Right lobe of liver (tissue), 6 donors: ENCODE results near the gene STPG2. TPM values are rescaled to one million over a fixed set of nuclear protein-coding genes. Genes with fewer than 3 reads are reported as not detected.
A peak's percentile ranks its signal among the peaks of the same experiment; 100 is the strongest.

Experiments used
- ATAC-seq, 4 donors: fragments of 200-7000 bp; cut with Tn5 transposase; one replicate each; pipeline ENCODE4 v1.9.1; 2020; ENCODE audit warnings: mild to moderate bottlenecking in 4 of 4, moderate library complexity in 4 of 4
- DNase-seq, 3 donors: peaks; one replicate each; pipeline ENCODE4 v3.0.0-alpha.2; 2020
- H3K27ac ChIP-seq, 3 donors: fragments of 200-600 bp; one replicate each; pipeline ENCODE4 v1.8.0; 2022
- H3K27me3 ChIP-seq, 2 donors: fragments of 200-600 bp; one replicate each; pipeline ENCODE4 v1.8.0; 2022
- H3K36me3 ChIP-seq, 4 donors: fragments of 200-600 bp; sonication (generic) in 1 of 4; one replicate each; pipeline versions ENCODE4 v1.5.1 to v1.8.0; 2017 to 2022; ENCODE audit warnings: control low read depth in 1 of 4
- H3K4me1 ChIP-seq, 4 donors: fragments of 200-600 bp; sonication (generic) in 1 of 4; one replicate each; pipeline versions ENCODE4 v1.5.1 to v1.8.0; 2017 to 2022; ENCODE audit warnings: control low read depth in 1 of 4
- H3K4me3 ChIP-seq, 3 donors: fragments of 200-600 bp; one replicate each; pipeline ENCODE4 v1.8.0; 2022
- H3K9me3 ChIP-seq, 4 donors: fragments of 200-600 bp; sonication (generic) in 1 of 4; one replicate each; pipeline versions ENCODE4 v1.5.1 to v1.8.0; 2017 to 2022; ENCODE audit warnings: control low read depth in 1 of 4
- POLR2A ChIP-seq: fragments of 450-650 bp; IDR thresholded peaks from one replicate; pipeline ENCODE4 v1.6.1; 2017; ENCODE audit warnings: antibody characterized with exemption, mild to moderate bottlenecking
- WGBS: methylation state at CpG from one replicate; pipeline ENCODE4 v1.1.6; 2018; ENCODE audit warnings: low coverage, low lambda C conversion rate; ENCODE audit not compliant: insufficient coverage; ENCODE audit errors: missing lambda C conversion rate; 5-methylcytosine and 5-hydroxymethylcytosine counted together
- intact Hi-C, 2 donors: fragments of 100-400 bp; cut with DNase I; formaldehyde crosslinking; loops; one replicate each; pipeline versions ENCODE4 v1.11.2 to v1.14.1; 2022
- total RNA-seq, 6 experiments: library from RNA; depleted of rRNA in 2 of 6; stranded (reverse); fragments of >200 nt in 2 of 6; fragmentation: NEBNext Ultra II Directional in 3 of 6; extraction: Animal tissue kit (Norgen Biotek cat#: 25700) in 3 of 6; gene quantifications; one replicate each; pipeline versions ENCODE4 v1.1.0 to v1.2.4, GENCODE V29; 2016 to 2023
- TF ChIP-seq, protein P1 (sequence below), 4 donors: fragments of 200-600 bp in 3 of 4; fragments of 450-650 bp in 1 of 4; IDR thresholded peaks; one replicate each; pipeline versions ENCODE4 v1.5.1 to v1.8.0; 2016 to 2022; ENCODE audit warnings: antibody characterized with exemption in 4 of 4, mild to moderate bottlenecking in 2 of 4
- donor health status: DM: no; HTN: yes; CAD: no.
- donor health status: DM: no; HTN: no; CAD: no.
- donor health status: DM: no; HTN: no; CAD: no.
- donor health status: DM: no; HTN: yes; CAD: no.
- donor health status: DM: no; HTN: yes; CAD: no.

The STPG2 gene
- total RNA-seq, 6 experiments from 2014 or later, result 0.25 to 0.46 (median 0.40) TPM; not detected in 2

DNA sequence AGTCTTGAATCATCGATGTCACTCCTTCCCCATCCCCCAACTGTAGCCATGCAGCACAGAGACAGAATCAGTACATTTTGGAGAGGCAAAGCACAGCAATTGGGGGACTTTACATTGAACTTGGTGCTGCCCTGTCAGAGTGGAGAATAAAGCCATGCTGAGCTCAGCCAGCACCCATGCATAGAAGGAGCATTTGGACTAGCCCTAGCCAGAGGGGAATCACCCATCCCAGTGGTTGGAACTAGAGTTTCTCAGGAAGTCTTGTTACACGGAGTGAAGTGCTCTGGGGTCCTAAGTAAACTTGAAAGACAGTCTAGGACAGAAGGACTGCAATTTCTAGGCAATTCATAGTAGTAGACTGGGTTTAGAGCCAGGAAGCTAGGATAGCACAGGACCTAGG, 49.6 kb downstream of the STPG2 start:
- intact Hi-C loops, result no loop called here
- no peaks in the 10 kb centered on the region for H3K36me3 ChIP-seq
- ATAC-seq (no peak), DNase-seq (no peak)
- TF ChIP-seq, protein P1, sequence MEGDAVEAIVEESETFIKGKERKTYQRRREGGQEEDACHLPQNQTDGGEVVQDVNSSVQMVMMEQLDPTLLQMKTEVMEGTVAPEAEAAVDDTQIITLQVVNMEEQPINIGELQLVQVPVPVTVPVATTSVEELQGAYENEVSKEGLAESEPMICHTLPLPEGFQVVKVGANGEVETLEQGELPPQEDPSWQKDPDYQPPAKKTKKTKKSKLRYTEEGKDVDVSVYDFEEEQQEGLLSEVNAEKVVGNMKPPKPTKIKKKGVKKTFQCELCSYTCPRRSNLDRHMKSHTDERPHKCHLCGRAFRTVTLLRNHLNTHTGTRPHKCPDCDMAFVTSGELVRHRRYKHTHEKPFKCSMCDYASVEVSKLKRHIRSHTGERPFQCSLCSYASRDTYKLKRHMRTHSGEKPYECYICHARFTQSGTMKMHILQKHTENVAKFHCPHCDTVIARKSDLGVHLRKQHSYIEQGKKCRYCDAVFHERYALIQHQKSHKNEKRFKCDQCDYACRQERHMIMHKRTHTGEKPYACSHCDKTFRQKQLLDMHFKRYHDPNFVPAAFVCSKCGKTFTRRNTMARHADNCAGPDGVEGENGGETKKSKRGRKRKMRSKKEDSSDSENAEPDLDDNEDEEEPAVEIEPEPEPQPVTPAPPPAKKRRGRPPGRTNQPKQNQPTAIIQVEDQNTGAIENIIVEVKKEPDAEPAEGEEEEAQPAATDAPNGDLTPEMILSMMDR (IDR thresholded peaks at IDR 0.05), result no peak
- no peak for TF ChIP-seq POLR2A
- 50% methylated on average over 1 of the region's 2 CpGs for WGBS
- no peaks in the 10 kb centered on the region for H3K27me3 ChIP-seq
- H3K27ac ChIP-seq, result no peak overlapping the region
- H3K4me1 ChIP-seq, result no peaks in the 10 kb centered on the region
- H3K4me3 ChIP-seq, result no peak overlapping the region
- no peaks in the 10 kb centered on the region for H3K9me3 ChIP-seq

- TF ChIP-seq POLR2A, result no peak
- TF ChIP-seq, protein P1 (IDR thresholded peaks at IDR 0.05), result peak; percentile 24 to 58 (median 50)
- WGBS, result 9% methylated on average over 2 of the region's 2 CpGs
- Histone ChIP-seq H3K4me3 (no peak overlapping the region), H3K4me1 (no peaks in the 10 kb centered on the region), H3K27me3 (no peaks in the 10 kb centered on the region), H3K9me3 (no peaks in the 10 kb centered on the region), H3K36me3 (no peaks in the 10 kb centered on the region), H3K27ac (no peak overlapping the region)
- intact Hi-C loops, result no loop called here
- DNase-seq (no peak), ATAC-seq (no peak)
These were observed 50.3 kb downstream of the STPG2 start for GRCh38 chr4:98092833-98093439.

DNA sequence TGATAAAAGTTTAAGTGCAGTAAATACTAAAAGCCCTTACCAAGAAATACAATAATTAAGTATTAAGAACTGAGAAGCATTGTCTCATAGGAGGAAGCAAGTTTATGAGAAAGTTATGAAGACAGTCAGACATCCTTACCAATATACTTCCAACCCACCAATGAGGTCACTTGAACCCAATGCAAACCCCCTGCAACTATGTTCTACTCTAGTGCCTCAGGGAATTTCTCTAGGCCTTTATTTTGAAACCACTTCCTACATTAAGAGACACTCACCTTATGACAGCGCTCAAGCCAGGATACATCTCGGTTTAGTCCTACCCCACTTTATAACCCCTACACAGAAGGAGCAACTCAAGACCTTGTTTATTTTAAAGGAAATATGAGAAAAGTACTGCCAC, 61.3 kb downstream of the STPG2 start:
- WGBS, result 100% methylated on average over 2 of the region's 2 CpGs
- intact Hi-C loops, result no loop called here
- Histone ChIP-seq H3K36me3 (no peaks in the 10 kb centered on the region), H3K27ac (no peak overlapping the region), H3K4me3 (no peak overlapping the region), H3K27me3 (no peaks in the 10 kb centered on the region), H3K9me3 (no peaks in the 10 kb centered on the region), H3K4me1 (no peaks in the 10 kb centered on the region)
- TF ChIP-seq, protein P1 (IDR thresholded peaks at IDR 0.05), result no peak
- no peak for TF ChIP-seq POLR2A
- ATAC-seq (no peak), DNase-seq (no peak)

GRCh38 chr4:98068495-98068894, 74.8 kb downstream of the STPG2 start:
- H3K27ac ChIP-seq, result no peak overlapping the region
- intact Hi-C loops, result no loop called here
- no peaks in the 10 kb centered on the region for H3K9me3 ChIP-seq
- no peaks in the 10 kb centered on the region for H3K4me1 ChIP-seq
- WGBS, result 54% methylated on average over 2 of the region's 2 CpGs
- ATAC-seq (no peak), DNase-seq (no peak)
- no peaks in the 10 kb centered on the region for H3K27me3 ChIP-seq
- H3K4me3 ChIP-seq, result no peak overlapping the region
- H3K36me3 ChIP-seq, result no peaks in the 10 kb centered on the region
- no peak for TF ChIP-seq POLR2A
- TF ChIP-seq, protein P1 (IDR thresholded peaks at IDR 0.05), result no peak
